AG09319 (cell line): ENCODE results near the gene PRR16.
A peak's percentile ranks its signal among the peaks of the same experiment; 100 is the strongest.

Experiments
- DNase-seq: peaks from one replicate; pipeline ENCODE4 v3.0.0-alpha.2; 2010; ENCODE audit warnings: low read depth; ENCODE audit errors: extremely low read depth
- CTCF ChIP-seq: IDR thresholded peaks from 2 replicates; pipeline ENCODE4 v1.5.1; 2011; ENCODE audit warnings: low read depth, mild to moderate bottlenecking, inconsistent platforms, low read length, moderate library complexity

PRR16 gene

GRCh38 chr5:120655828-120656435, 191.8 kb downstream of the PRR16 start:
- no peak for DNase-seq

DNA sequence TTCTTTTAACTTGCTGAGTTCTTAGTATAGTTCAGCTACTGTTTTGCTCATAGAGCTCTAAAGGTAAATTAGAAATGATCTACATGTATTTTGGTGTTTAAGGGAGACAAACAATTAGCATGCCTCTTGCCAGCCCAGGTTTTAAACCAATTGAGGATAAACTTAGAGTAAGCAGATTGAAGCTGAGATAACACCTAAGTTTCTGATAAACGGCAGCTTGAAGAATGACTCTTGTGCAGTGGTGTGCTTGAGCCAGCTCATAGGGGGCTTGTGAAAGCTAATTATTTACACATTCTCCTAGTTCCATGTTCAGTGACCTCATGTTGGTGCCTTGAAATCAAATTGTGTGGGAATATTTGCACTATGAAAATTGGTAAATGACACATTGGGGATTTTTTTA, 193.0 kb downstream of the PRR16 start:
- DNase-seq = no peak
- no peak for TF ChIP-seq CTCF

More at GRCh38 chr5:120655828-120656435, 191.8 kb downstream of the PRR16 start:
- peak; percentile 40 for TF ChIP-seq CTCF

DNA sequence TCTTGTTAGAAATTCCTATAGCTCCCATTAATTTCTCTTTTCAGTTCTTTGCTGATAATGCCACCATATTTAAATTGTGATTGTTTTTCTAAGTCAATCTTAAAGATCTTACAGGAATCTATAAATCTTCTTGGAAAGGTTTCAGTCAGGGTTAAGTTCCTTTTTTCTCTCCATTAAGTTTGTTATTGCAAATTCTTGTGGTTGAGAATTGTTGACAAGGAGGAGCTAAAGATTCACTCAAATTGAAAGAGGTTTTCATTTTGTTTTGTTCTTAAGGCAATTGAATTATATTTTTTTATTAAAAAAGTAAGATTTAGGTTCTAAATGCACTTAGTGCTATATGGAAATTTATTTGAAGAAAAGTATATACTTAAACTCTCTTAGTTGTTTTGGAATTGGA, 213.4 kb downstream of the PRR16 start:
- DNase-seq = no peak
- no peak for TF ChIP-seq CTCF

- TF ChIP-seq CTCF = no peak
- DNase-seq = no peak
Observed at GRCh38 chr5:120678279-120678678, 214.2 kb downstream of the PRR16 start.

GRCh38 chr5:120682851-120683250, 218.8 kb downstream of the PRR16 start:
- no peak for TF ChIP-seq CTCF
- no peak for DNase-seq

GRCh38 chr5:120683580-120683979, 219.5 kb downstream of the PRR16 start:
- DNase-seq = no peak

DNA sequence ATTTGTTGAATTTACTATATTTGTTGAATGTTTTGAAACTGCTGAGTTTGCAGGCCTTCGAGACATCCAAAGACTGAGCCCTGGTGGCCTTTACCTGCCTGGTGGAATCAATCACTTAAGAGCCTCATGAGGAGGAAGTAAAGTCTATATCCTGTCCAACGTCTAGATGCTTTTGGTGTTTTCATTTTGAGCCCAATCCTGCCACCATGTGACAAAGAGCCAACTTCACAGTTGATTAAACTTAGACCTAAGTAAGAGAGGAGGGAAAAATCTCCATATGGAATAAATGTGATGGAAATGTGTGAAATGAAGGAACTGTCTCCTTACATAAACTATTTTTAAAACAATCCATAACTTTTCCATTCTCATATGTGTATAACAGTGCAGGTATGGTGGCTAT, 220.1 kb downstream of the PRR16 start:
- DNase-seq = no peak
- TF ChIP-seq CTCF = peak; percentile 2

More at GRCh38 chr5:120683580-120683979, 219.5 kb downstream of the PRR16 start:
- TF ChIP-seq CTCF = no peak
